Measurements from ENCODE around the gene MAGI1. TPM values are rescaled to one million over a fixed set of nuclear protein-coding genes. Genes with fewer than 3 reads are reported as not detected.

Gene MAGI1
- total RNA-seq, 2 experiments from 2014 or later = 0.18 to 0.25 TPM

DNA sequence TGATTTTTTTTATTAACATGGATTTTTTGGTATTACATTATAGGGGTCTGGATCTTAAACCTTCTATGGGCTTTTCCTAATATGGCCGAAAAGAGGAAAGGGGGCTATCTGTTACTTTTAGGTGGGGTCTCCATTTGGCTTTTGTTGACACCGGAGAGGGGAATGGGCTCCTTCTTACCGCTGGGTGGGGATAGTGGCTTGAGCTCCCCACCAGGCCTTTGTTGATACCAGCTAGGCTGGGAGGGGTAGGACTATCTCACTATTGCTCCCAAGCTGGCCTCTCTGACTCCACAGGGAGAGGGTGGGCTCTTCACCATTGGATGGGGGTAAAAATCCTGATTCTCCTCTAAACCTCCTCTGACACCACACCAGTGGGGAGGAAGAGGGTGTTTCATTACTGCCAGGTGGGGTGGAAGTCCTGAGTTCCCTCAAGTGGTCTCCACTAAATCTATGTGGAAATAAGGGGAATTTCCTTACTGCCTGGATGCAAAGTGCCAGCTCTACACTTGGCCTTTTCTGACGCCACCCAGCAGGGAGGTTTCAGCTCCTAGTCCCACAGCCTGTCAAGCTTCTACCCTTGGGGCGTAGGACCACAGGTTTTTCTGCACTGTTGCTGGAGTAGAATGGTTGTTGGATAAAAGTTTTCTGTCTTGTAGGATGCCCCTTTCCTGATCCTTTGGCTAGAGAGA is 572.3 kb downstream of the MAGI1 start:
- Mint-ChIP-seq H3K27me3 (no peaks in the 10 kb centered on the region), H3K4me3 (no peak overlapping the region), H3K9me3 (peaks cover 4% of the 10 kb centered on the region), H3K27ac (no peak overlapping the region), H3K4me1 (no peaks in the 10 kb centered on the region), H3K36me3 (ENCODE audit: low read depth) (no peaks in the 10 kb centered on the region)
- ChIA-PET POLR2A (no interaction called here), CTCF (no interaction called here)
- DNase-seq = no peak

DNA sequence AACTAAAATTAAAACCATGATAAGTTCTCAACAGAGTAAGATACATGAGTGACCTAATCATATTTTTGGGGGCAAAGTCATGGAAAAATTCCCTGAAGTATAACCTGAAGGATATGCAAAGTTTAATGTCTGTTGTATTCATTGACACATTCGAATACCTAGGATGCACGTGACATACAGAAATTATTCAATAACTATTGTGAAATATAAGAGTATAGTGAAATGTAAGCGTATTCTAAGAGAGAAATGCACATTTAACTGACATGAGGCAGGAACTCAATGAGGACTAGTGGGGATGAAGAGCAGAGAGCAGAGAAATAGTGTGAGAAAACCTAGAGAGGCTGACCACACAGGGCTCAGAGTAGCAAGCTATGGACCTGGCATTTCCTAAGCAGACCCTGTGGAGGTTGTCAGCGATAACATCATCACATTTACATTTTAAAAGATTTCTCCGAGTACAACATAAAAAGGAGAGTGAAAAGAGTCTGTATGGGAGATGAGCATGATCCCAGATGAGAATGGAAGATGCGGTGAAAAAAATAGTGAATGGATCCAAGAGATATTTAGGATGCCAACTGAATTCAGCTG is 588.8 kb downstream of the MAGI1 start:
- Mint-ChIP-seq H3K9me3 (peaks cover 10% of the 10 kb centered on the region), H3K4me1 (no peaks in the 10 kb centered on the region), H3K36me3 (ENCODE audit: low read depth) (no peaks in the 10 kb centered on the region), H3K4me3 (no peak overlapping the region), H3K27me3 (no peaks in the 10 kb centered on the region), H3K27ac (no peak overlapping the region)
- ChIA-PET POLR2A (no interaction called here), CTCF (no interaction called here)
- DNase-seq = no peak

DNA sequence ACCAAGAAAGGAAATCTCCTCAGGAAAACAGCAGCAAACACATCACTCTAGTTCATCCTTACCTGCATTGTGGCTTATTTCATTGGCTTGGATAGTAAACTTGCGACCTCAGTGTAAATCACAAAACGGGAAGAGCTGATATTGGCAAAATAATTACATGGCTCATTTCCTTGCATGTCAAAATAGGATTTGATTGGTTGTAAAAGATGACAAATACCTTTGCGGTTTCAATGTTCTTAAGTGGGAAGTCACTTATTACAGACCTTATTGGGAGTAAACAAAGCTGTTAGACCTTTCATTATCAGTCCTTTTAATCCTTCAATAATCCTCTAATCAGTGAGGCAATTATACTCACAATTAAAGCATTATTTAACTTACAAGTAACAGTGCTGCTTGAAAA is 590.6 kb downstream of the MAGI1 start:
- CTCF ChIA-PET = no interaction called here

DNA sequence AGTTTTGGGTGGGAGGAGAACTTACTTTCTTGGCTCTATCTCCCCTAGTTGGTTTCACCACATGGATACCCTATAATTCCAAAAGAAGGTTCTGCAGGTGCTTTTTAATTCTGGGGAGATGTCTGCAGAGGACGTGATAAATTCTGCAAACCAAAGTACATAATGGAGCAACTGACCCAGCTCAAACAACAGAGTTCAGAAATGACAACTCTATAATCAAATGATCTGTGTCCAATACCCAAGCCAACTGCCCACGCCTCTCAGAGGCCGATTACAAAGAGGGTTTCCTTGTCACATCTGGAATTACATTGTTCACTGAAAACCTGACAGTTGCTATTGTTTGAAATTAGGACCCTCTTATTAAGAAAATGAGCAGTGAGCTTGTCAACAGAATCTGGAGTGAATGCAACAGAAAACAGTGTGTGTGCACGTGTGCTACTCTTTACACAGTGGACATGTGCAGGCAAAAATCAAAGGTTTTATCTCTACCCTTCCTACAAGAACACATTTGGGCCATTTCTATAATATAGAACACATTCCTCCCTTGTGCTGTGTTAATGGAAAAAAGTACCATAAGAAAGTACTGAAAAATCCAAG is 593.0 kb downstream of the MAGI1 start:
- ChIA-PET CTCF (no interaction called here), POLR2A (no interaction called here)
- DNase-seq = no peak
- no peak overlapping the region for H3K4me3 Mint-ChIP-seq
- H3K9me3 Mint-ChIP-seq = peaks cover 10% of the 10 kb centered on the region
- H3K4me1 Mint-ChIP-seq = no peaks in the 10 kb centered on the region
- H3K27me3 Mint-ChIP-seq = no peaks in the 10 kb centered on the region
- no peaks in the 10 kb centered on the region for H3K36me3 Mint-ChIP-seq (ENCODE audit: low read depth)
- no peak overlapping the region for H3K27ac Mint-ChIP-seq

More for the DNA sequence above, 590.6 kb downstream of the MAGI1 start:
- peaks cover 10% of the 10 kb centered on the region for H3K9me3 Mint-ChIP-seq
- H3K4me3 Mint-ChIP-seq = no peak overlapping the region
- no peaks in the 10 kb centered on the region for H3K27me3 Mint-ChIP-seq
- no peaks in the 10 kb centered on the region for H3K4me1 Mint-ChIP-seq
- POLR2A ChIA-PET = no interaction called here
- no peaks in the 10 kb centered on the region for H3K36me3 Mint-ChIP-seq (ENCODE audit: low read depth)
- DNase-seq = no peak
- H3K27ac Mint-ChIP-seq = no peak overlapping the region

DNA sequence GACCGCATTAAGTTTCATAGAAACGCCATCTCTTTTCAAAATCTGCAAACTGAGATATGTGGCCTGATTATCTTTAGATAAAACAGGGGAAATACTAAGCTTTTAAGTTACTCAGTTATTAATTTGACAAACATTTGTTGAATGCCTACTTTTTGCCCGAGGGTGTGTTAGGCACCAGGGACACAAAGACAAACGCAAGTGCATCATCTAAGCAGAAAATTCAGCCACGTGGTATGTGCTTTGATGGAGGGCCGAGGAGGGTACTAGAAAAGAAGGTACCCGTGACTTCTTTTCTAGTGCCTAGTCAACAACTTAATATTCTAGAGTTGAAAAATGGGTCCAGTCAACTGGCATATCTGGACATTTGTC is 594.3 kb downstream of the MAGI1 start:
- Mint-ChIP-seq H3K9me3 (peaks cover 8% of the 10 kb centered on the region), H3K36me3 (ENCODE audit: low read depth) (no peaks in the 10 kb centered on the region)

DNA sequence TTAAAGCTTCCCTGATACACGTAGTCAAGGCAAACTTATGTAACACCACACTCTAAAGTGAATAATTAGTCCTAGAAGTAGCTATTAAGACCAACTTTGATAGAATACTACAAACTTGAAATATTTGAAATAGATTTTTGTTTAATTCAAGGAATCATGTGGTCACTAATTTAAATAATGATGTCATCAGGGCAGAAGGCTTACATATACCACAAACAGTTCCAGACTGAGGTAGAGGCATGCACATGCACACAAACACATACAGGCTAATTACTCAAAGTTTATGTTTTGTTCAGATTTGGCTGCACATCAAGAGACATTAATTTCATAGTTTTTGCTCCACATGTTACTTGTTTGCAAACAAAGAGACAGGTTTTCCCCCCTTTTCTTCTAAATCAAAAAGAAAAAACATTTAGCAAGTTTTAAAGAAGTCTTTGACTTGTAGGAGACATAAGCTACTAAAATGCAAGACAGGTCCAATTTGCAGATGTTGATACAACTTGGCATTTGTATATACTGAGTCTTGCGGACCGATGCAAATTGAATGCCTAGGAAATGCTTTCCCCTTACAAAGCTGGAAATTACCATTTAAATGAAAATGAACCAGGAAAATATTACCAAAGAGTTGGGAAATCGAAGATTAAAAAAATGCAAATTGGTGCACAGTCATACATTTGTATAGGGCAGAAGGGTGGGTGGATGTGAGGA is 594.8 kb downstream of the MAGI1 start:
- Mint-ChIP-seq H3K9me3 (peaks cover 8% of the 10 kb centered on the region), H3K27ac (no peak overlapping the region), H3K4me1 (no peaks in the 10 kb centered on the region), H3K4me3 (no peak overlapping the region), H3K27me3 (no peaks in the 10 kb centered on the region), H3K36me3 (ENCODE audit: low read depth) (no peaks in the 10 kb centered on the region)
- POLR2A ChIA-PET = no interaction called here
- CTCF ChIA-PET = no interaction called here
- no peak for DNase-seq

More for the DNA sequence above, 594.3 kb downstream of the MAGI1 start:
- CTCF ChIA-PET = no interaction called here
- H3K4me1 Mint-ChIP-seq = no peaks in the 10 kb centered on the region
- no peak overlapping the region for H3K4me3 Mint-ChIP-seq
- no peak overlapping the region for H3K27ac Mint-ChIP-seq
- DNase-seq = no peak
- POLR2A ChIA-PET = no interaction called here
- no peaks in the 10 kb centered on the region for H3K27me3 Mint-ChIP-seq

DNA sequence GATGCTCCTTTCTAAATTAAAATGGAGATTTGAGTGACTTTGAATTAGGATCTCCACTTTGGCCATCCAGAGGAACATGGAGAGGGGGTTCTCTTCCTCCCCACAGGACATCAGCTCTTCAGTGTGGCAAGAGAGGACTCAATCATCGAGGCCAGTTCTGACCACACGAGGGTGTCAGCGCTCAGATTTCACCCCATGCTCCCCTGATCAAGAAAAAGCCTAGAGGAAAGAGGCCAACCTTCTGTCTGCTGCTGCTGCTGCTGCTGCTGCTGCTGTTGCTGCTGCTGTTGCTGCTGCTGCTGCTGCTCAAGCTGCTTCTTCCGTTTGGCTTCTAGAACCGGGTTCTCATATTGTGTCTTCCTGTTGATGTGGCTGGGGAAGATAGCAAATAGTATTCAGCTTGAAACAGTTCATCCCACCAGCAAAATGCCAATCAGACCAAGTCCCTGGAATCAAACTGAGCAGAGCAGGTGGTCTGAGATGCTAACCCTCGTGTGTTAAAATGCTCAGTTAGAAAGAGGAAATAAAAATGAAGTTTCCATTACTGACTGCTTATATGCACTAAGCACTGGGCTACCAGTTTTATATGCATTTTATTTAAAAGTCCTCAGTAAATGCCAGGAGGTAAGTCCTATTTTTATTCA is 599.0 kb downstream of the MAGI1 start:
- ChIA-PET POLR2A (no interaction called here), CTCF (no interaction called here)
- no peaks in the 10 kb centered on the region for H3K36me3 Mint-ChIP-seq (ENCODE audit: low read depth)
- H3K4me3 Mint-ChIP-seq = no peak overlapping the region
- no peaks in the 10 kb centered on the region for H3K9me3 Mint-ChIP-seq
- H3K4me1 Mint-ChIP-seq = no peaks in the 10 kb centered on the region
- DNase-seq = no peak
- no peaks in the 10 kb centered on the region for H3K27me3 Mint-ChIP-seq
- no peak overlapping the region for H3K27ac Mint-ChIP-seq

DNA sequence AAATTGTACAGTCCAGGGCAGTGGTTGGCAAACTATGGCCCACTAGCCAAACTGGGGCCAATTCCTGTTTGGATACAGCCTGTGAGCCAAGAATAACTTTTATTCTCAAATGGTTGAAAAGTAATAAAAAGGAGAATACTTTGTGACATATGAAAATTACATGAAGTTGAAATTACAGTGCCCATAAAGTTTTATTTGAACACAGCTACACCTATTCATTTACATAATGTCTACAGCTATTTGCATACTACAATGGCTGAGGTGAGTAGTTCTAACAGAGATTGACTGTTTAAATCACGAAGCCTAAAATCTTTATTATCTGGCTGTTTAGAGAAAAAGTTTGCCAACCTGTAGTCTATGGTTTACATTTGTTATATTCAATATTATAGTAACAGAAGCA is 600.1 kb downstream of the MAGI1 start:
- no peak for DNase-seq
- Mint-ChIP-seq H3K4me3 (no peak overlapping the region), H3K27ac (no peak overlapping the region), H3K27me3 (no peaks in the 10 kb centered on the region), H3K4me1 (no peaks in the 10 kb centered on the region), H3K9me3 (no peaks in the 10 kb centered on the region), H3K36me3 (ENCODE audit: low read depth) (no peaks in the 10 kb centered on the region)
- ChIA-PET CTCF (no interaction called here), POLR2A (no interaction called here)

DNA sequence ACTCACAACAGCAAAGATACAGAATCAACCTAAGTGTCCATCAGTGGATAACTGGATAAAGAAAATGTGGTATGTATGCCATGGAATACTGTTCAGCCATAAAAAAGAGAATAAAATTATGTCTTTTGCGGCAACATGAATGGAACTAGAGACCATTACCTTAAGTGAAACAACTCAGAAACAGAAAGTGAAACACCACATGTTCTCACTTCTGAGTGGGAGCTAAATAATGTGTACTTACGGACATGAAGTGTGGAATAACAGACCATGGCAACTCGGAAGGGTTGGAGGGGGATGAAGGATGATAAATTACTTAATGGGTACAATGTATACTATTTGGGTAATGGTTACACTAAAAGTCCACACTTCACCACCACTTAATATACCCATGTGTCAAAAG is 600.6 kb downstream of the MAGI1 start:
- H3K9me3 Mint-ChIP-seq = no peaks in the 10 kb centered on the region
- H3K36me3 Mint-ChIP-seq (ENCODE audit: low read depth) = no peaks in the 10 kb centered on the region
- H3K27me3 Mint-ChIP-seq = no peaks in the 10 kb centered on the region
- CTCF ChIA-PET = no interaction called here
- POLR2A ChIA-PET = no interaction called here
- no peaks in the 10 kb centered on the region for H3K4me1 Mint-ChIP-seq
- no peak for DNase-seq
- H3K27ac Mint-ChIP-seq = no peak overlapping the region
- no peak overlapping the region for H3K4me3 Mint-ChIP-seq

DNA sequence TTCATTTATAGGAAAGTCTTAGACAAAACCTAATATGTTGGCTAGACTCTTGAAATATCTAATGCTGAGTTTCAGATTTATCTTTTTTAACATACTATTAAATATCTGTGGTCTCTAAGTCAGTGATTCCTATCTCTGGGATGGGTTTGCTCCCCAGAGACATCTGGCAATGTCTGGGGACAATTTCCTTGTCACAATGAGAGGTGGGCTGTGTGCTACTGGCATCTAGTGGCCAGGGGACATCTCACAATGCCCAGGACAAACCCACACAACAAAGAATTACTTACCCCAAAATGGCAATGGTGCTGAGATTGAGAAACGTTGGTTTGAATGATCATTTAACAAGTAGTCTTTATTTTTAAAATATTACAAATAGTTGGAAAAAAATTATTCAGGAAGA is 602.1 kb downstream of the MAGI1 start:
- Mint-ChIP-seq H3K4me3 (no peak overlapping the region), H3K27me3 (no peaks in the 10 kb centered on the region), H3K27ac (no peak overlapping the region), H3K36me3 (ENCODE audit: low read depth) (no peaks in the 10 kb centered on the region), H3K4me1 (no peaks in the 10 kb centered on the region), H3K9me3 (no peaks in the 10 kb centered on the region)
- ChIA-PET POLR2A (no interaction called here), CTCF (no interaction called here)
- no peak for DNase-seq

DNA sequence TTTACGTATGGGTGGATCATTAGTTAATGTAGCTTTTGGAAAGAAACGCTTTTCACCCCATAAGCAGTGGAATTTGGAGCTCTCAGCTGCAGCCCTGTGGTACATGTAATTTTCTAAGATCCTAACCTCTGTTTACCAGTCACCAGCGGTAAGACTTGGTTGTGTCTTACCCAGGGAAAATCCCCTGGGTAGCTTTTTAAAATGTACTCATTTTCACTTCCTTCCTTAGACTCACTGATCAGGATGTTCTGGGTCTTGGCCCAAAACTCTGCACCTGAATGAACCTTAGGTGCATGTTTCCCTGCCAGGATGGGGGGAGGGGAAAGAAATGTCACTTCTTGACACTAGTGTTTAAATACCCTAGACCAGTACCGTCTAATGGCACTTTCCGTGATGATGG is 605.2 kb downstream of the MAGI1 start:
- H3K9me3 Mint-ChIP-seq = no peaks in the 10 kb centered on the region
- DNase-seq = no peak
- H3K4me3 Mint-ChIP-seq = no peak overlapping the region
- ChIA-PET POLR2A (no interaction called here), CTCF (no interaction called here)
- no peaks in the 10 kb centered on the region for H3K36me3 Mint-ChIP-seq (ENCODE audit: low read depth)
- no peaks in the 10 kb centered on the region for H3K27me3 Mint-ChIP-seq
- H3K4me1 Mint-ChIP-seq = no peaks in the 10 kb centered on the region
- no peak overlapping the region for H3K27ac Mint-ChIP-seq

DNA sequence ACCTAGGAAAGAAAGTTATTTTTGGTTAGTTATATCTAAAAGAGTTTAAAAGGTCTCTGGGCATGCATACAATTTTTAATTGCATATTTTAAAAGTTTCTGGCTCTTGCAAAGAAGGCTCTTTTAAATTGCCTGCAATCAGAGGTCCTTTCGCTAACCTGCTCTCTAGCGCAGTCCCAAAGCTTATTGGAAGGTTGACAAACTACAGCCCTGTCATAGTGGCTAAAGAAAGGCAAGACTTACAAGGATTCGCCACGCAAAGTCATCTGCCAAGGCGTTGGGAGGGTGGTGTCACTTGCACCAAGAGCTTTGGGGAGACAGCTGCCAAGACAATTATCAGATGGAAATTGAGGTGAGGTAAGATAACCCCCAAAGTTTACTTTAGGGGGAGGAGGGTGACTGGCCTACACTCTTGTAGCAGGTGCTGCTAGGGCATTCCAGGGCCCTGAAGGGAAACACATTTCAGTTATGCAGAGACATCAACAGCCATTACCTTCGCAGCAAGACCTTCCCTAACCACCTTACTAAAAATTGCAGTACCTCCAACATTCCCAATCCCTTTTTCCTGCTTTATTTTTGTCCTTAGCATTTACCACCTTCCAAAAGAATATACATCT is 606.2 kb downstream of the MAGI1 start:
- Mint-ChIP-seq H3K27ac (no peak overlapping the region), H3K27me3 (no peaks in the 10 kb centered on the region), H3K4me3 (no peak overlapping the region), H3K36me3 (ENCODE audit: low read depth) (no peaks in the 10 kb centered on the region), H3K4me1 (no peaks in the 10 kb centered on the region), H3K9me3 (no peaks in the 10 kb centered on the region)
- CTCF ChIA-PET = no interaction called here
- no peak for DNase-seq
- POLR2A ChIA-PET = no interaction called here

DNA sequence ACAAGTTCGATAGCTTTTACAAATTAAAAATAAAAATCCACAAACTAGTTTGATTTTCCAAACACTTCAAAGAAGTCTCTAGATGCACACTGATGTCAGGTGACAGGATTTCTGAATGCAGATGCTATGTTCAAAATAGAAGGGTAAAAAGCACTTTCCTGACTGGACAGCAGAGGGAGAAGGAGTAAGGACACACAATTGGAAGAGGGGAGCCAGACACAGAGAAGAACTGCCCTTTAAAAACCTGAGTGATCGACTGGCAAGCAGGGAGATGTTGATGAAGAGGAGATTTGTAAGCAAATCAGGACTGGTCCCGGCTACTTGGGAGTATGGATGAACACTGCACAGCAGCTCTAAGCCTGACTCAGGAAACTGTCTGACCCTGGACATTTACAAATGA is 612.8 kb downstream of the MAGI1 start:
- Mint-ChIP-seq H3K27ac (no peak overlapping the region), H3K9me3 (peaks cover 2% of the 10 kb centered on the region), H3K27me3 (no peaks in the 10 kb centered on the region), H3K36me3 (ENCODE audit: low read depth) (no peaks in the 10 kb centered on the region), H3K4me3 (no peak overlapping the region), H3K4me1 (no peaks in the 10 kb centered on the region)
- CTCF ChIA-PET = no interaction called here
- POLR2A ChIA-PET = no interaction called here
- no peak for DNase-seq

Data from activated CD4-positive, alpha-beta memory T cell treated with anti-CD3 and anti-CD28 coated beads, Interleukin-2, amount 10 ng/mL, durations not matched to agents 7 days and 5 days (primary cell).